Subcutaneous adipose tissue (tissue), 4 donors: ENCODE results near the gene PDE7B. TPM values are rescaled to one million over a fixed set of nuclear protein-coding genes. Genes with fewer than 3 reads are reported as not detected.

ENCODE experiments used
- total RNA-seq, 4 donors: library from RNA; depleted of rRNA; stranded (reverse); fragments of >200 nt; gene quantifications; one replicate each; pipeline ENCODE4 v1.1.0, GENCODE V29; 2016
- TF ChIP-seq, protein P1 (sequence below): fragments of 450-650 bp; IDR thresholded peaks from one replicate; pipeline ENCODE4 v1.5.1; 2016; ENCODE audit warnings: low read depth, mild to moderate bottlenecking, control low read depth, antibody characterized with exemption, moderate library complexity

The PDE7B gene
- total RNA-seq, 4 donors from 2014 or later = 4.1 to 12.6 (median 9.5) TPM

DNA sequence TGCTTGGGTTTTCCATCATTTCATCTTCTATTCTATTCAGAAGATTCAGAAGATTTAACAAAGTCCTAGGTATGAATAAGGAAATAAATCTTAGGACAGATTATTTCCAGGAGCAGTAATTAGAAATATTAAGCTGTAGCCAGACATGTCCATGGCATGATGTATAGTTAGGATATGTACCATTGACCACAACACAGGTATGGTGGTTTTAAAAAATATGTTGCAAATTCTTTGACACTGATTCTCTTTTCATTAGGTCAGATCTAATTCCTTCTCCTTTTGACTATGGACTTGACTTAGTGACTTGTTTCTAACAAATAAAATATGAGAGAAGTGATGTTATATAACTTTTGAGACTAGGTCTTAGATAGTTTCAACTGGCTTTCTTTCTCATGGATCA lies 23.5 kb upstream of the PDE7B start:
- TF ChIP-seq, protein P1, sequence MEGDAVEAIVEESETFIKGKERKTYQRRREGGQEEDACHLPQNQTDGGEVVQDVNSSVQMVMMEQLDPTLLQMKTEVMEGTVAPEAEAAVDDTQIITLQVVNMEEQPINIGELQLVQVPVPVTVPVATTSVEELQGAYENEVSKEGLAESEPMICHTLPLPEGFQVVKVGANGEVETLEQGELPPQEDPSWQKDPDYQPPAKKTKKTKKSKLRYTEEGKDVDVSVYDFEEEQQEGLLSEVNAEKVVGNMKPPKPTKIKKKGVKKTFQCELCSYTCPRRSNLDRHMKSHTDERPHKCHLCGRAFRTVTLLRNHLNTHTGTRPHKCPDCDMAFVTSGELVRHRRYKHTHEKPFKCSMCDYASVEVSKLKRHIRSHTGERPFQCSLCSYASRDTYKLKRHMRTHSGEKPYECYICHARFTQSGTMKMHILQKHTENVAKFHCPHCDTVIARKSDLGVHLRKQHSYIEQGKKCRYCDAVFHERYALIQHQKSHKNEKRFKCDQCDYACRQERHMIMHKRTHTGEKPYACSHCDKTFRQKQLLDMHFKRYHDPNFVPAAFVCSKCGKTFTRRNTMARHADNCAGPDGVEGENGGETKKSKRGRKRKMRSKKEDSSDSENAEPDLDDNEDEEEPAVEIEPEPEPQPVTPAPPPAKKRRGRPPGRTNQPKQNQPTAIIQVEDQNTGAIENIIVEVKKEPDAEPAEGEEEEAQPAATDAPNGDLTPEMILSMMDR = no peak

DNA sequence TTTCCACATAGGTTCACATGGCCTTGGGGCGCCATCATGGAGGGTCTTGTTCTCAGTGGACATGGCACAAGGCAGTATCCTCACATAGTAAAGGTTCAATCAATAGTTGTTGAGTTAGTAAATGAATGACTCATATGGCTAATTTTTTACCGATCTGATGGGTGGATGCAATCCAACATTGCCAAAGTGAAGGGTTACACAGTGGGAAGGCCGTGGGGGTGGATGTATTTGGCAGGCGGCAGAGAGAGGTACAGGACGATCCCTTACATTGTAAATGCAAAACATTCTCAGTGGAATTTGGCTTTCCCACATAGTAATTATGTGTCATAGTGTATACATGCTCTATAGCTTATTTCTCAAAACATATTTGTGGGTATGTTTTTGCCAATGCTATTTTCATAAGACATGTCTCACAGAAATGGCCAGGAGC lies 21.0 kb upstream of the PDE7B start:
- TF ChIP-seq, protein P1 = no peak

DNA sequence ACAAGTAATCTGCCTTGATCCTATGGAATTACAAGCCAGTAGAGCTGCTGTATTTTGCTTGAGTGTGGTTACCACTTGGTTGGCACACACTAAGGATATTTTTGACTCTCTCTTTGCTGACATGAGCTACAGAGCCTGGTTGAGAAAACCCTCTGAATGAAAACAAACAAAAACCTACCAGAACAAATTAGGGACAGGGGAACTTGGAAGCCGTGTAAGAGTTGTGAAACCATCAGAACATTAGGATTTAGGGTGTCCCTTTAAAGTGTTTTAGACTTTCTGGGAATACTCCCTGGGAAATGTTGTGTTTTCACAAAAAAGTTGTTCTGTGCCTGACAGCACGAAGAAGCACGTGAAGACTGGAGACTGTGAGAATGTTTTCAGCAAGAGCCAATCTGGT lies 20.5 kb upstream of the PDE7B start:
- TF ChIP-seq, protein P1 = no peak

DNA sequence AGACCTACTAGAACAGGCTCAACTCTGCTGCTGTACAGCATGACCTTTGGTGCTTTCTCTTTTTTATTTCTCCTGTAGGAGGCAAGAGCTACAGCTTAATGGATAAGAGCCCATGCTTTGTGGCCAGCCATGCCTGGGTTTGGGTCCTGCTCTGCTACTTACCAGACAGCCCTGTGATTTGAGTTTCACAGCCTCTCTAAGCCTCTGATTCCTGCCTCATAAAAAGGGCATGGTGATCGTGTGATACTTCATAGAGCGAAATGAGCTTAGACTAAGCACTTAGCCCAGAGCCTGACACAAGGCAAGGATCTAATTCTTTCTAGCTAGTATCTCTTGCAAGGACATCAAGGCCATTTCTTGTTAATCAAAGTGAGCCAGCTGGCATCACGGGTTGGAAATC lies 19.3 kb upstream of the PDE7B start:
- TF ChIP-seq, protein P1 = no peak

DNA sequence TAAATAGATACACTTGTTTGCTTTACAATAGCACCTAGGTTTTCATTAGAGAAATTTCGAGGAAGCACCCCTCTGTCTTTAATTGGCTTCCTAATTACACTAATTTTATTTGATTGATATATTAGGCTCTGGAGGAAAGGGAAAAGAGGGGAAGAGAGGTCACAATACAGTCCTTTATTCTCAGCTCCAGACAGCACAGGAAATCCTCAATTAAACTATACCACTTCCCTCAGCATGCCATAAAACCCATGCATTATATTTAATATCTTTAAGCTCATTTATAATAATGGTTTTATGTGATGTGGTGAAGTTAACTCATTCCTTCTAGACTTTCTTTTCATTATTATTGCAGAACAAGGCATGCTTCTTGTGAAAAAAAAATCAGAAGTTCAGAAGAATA lies 17.7 kb upstream of the PDE7B start:
- TF ChIP-seq, protein P1 = no peak

DNA sequence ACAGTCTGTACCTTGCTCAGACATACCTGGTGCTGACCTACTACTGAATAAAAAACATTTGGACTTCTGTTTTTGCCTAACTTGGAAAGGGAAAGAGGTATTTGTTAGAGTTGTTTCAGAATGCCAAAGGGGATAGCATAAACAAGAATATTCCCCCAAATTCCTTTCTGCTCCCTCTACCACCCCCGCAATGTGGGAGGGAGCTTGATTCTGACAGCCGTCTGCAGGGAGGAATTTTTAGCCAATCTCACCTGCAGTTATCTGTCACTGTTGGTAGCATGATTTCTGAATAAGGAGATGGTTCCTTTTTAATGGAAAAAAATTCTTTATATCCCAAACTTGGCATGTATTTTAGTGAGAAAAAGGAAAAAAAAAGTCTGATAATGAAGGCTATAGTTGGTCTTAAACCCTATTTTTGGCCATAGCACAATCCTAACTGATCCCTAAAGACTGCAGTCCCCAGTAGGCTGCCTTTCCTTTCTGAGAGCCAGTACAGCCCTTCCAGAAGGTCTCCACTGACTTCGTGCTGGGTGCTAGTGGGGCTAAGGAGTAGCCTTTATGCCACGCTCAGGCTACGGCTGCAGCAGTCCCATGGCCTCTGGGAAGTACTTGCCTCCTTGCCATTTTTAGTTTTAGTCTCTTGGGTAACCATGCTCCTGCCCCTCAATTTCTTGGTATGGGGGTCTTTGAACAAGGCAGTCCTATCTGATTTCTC lies 13.6 kb upstream of the PDE7B start:
- TF ChIP-seq, protein P1 = no peak

DNA sequence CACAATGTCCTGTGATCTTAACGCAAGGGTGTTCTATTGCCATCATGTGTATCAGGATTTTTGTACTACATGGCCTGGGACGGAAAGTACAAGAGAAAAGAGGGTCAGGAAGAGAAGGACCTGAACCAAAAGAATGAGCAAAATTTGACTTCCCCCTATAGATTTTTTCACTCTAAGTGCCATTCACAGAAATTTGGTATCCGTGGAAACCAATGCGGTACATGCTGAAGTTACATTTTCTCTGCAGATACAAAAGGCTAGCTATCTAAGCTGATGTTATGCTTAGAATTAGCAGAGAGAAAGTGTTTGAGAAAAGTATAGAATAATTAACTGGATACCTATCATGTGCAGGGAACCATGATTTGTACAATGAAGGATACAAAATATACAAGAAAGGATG lies 12.4 kb upstream of the PDE7B start:
- TF ChIP-seq, protein P1 = no peak
